Heart left ventricle (tissue), 13 donors: ENCODE measurements around the gene LYG2.

Source experiments
- POLR2A ChIP-seq, 2 donors: fragments of 450-650 bp; IDR thresholded peaks; one replicate each; pipeline ENCODE4 v1.6.1; 2017; ENCODE audit warnings: antibody characterized with exemption in 2 of 2, mild to moderate bottlenecking in 2 of 2, moderate library complexity in 2 of 2
- TF ChIP-seq, protein P1 (sequence below), 12 donors: fragments of 200-600 bp; sonication (generic) in 4 of 12; IDR thresholded peaks; one replicate each; pipeline versions ENCODE4 v1.5.0 to v1.8.0; 2018 to 2022; ENCODE audit warnings: antibody characterized with exemption in 12 of 12, mild to moderate bottlenecking in 5 of 12
- donor health status: ischemic (EF 13 %, LVEDD 7.1; RV severe dilation, severe dysfunction).
- donor health status: DM: no; HTN: yes; CAD: no.
- donor health status: DM: no; HTN: no; CAD: no.
- donor health status: ischemic (EF 25% LVEDD 6.9; RV normal size, moderate dysfunction).
- donor health status: ischemic (EF 25% LVEDD 5.7; RV mildly dilated, moderate dysfunction).
- donor health status: ischemic (EF 35%, LVEDD 5.7; RV mildly dilated, moderate dysfunction).
- donor health status: nonischemic (EF 11% LVEDD 7.7; RV severe dilation, severe dysfunction).
- donor health status: DM: yes; HTN: yes; CAD: no.
- donor health status: PGD.
- donor health status: ischemic (EF 29% LVEDD 5.4; RV normal size, mild dysfunction).
- donor health status: nonischemic (EF 23%, LVEDD 6.1; RV moderate dilation, normal function).

- TF ChIP-seq, protein P1, sequence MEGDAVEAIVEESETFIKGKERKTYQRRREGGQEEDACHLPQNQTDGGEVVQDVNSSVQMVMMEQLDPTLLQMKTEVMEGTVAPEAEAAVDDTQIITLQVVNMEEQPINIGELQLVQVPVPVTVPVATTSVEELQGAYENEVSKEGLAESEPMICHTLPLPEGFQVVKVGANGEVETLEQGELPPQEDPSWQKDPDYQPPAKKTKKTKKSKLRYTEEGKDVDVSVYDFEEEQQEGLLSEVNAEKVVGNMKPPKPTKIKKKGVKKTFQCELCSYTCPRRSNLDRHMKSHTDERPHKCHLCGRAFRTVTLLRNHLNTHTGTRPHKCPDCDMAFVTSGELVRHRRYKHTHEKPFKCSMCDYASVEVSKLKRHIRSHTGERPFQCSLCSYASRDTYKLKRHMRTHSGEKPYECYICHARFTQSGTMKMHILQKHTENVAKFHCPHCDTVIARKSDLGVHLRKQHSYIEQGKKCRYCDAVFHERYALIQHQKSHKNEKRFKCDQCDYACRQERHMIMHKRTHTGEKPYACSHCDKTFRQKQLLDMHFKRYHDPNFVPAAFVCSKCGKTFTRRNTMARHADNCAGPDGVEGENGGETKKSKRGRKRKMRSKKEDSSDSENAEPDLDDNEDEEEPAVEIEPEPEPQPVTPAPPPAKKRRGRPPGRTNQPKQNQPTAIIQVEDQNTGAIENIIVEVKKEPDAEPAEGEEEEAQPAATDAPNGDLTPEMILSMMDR (IDR thresholded peaks at IDR 0.05), result no peak
- no peak for TF ChIP-seq POLR2A (IDR thresholded peaks at IDR 0.05)
Observed at GRCh38 chr2:99240431-99240830, 15.0 kb downstream of the LYG2 start.
